Inferior parietal cortex (tissue), 1 donor: ENCODE measurements around the gene MIEF2.
"Not testable (repeated sequence)": the region's sequence is repeated elsewhere in the genome, so short reads cannot be mapped to it uniquely, and the experiment has no call there.

Experiments
- DNase-seq: peaks from one replicate; pipeline ENCODE4 v3.0.0-alpha.2; 2016; ENCODE audit errors: extremely low spot score

MIEF2 gene

GRCh38 chr17:18281788-18282187 is 21.3 kb downstream of the MIEF2 start:
- DNase-seq, result no peak

GRCh38 chr17:18285296-18285695 is 24.8 kb downstream of the MIEF2 start:
- DNase-seq, result no peak

- DNase-seq, result no peak
Observed at GRCh38 chr17:18291718-18292540, 31.5 kb downstream of the MIEF2 start.

GRCh38 chr17:18298061-18298460 is 37.6 kb downstream of the MIEF2 start:
- DNase-seq, result not testable (repeated sequence)

- DNase-seq, result no peak
Observed at GRCh38 chr17:18300725-18301480, 40.4 kb downstream of the MIEF2 start.

- DNase-seq, result not testable (repeated sequence)
Observed at GRCh38 chr17:18303206-18303605, 42.7 kb downstream of the MIEF2 start.

GRCh38 chr17:18309202-18309601 is 48.7 kb downstream of the MIEF2 start:
- DNase-seq, result no peak

GRCh38 chr17:18314059-18314730 is 53.7 kb downstream of the MIEF2 start:
- no peak for DNase-seq

GRCh38 chr17:18314731-18315561 is 54.5 kb downstream of the MIEF2 start, which contains the start of the genes SMCR8 and TOP3A:
Gene SMCR8 (plus strand): TSS chr17:18315293. CDS start chr17:18315790, 497 bp downstream.
Gene TOP3A (minus strand): TSS chr17:18314994. CDS start chr17:18314778, 216 bp downstream.
- peak; percentile 93 for DNase-seq

GRCh38 chr17:18315562-18315922 is 55.1 kb downstream of the MIEF2 start:
- no peak for DNase-seq

- no peak for DNase-seq
Observed at GRCh38 chr17:18315961-18316360, 55.5 kb downstream of the MIEF2 start.
